Cardiac muscle cell (in vitro differentiated cells and primary cell): ENCODE data around the gene IFNL4. TPM values are rescaled to one million over a fixed set of nuclear protein-coding genes. Genes with fewer than 3 reads are reported as not detected.
"Not testable (repeated sequence)": the region's sequence is repeated elsewhere in the genome, so short reads cannot be mapped to it uniquely, and the experiment has no call there.

Source experiments
- DNase-seq, 2 donors: peaks; one replicate each; pipeline versions ENCODE4 v3.0.0 to v3.0.0-alpha.2; 2010 to 2017; ENCODE audit warnings: low read depth in 1 of 2, low spot score in 1 of 2
- H3K27ac ChIP-seq: fragments of 200-600 bp; sonication (generic); 2 replicates; pipeline ENCODE4 v1.5.1; 2016
- H3K27me3 ChIP-seq: fragments of 200-600 bp; sonication (generic); 2 replicates; pipeline ENCODE4 v1.6.0; 2016; ENCODE audit warnings: control low read depth
- H3K36me3 ChIP-seq: fragments of 200-600 bp; sonication (generic); 2 replicates; pipeline ENCODE4 v1.5.1; 2016; ENCODE audit warnings: control low read depth
- H3K4me1 ChIP-seq: fragments of 200-600 bp; sonication (generic); 2 replicates; pipeline ENCODE4 v1.8.1; 2017; ENCODE audit warnings: low read depth, mild to moderate bottlenecking, mixed run types
- H3K4me3 ChIP-seq: fragments of 200-600 bp; sonication (generic); 2 replicates; pipeline ENCODE4 v1.5.1; 2016; ENCODE audit warnings: mild to moderate bottlenecking
- H3K9me3 ChIP-seq: fragments of 200-600 bp; sonication (generic); 2 replicates; pipeline ENCODE4 v1.5.1; 2017; ENCODE audit warnings: low read depth, mild to moderate bottlenecking, control low read depth
- polyA plus RNA-seq: library from polyadenylated mRNA; unstranded; fragments of >200 nt; fragmentation: Nextera tagmentation; extraction: Ambion mirVana; gene quantifications from 2 replicates; pipeline ENCODE4 v1.2.1, GENCODE V29; 2016
- total RNA-seq: library from RNA; depleted of rRNA; stranded (reverse); fragments of >200 nt; gene quantifications from 2 replicates; pipeline ENCODE4 v1.2.3, GENCODE V29; 2016
- TF ChIP-seq, protein P1 (sequence below): IDR thresholded peaks from 2 replicates; pipeline ENCODE4 v1.5.1; 2012; ENCODE audit warnings: low read depth, mild to moderate bottlenecking, low read length

The IFNL4 gene
- total and polyA plus RNA-seq, 2 experiments from 2014 or later, result not detected

DNA sequence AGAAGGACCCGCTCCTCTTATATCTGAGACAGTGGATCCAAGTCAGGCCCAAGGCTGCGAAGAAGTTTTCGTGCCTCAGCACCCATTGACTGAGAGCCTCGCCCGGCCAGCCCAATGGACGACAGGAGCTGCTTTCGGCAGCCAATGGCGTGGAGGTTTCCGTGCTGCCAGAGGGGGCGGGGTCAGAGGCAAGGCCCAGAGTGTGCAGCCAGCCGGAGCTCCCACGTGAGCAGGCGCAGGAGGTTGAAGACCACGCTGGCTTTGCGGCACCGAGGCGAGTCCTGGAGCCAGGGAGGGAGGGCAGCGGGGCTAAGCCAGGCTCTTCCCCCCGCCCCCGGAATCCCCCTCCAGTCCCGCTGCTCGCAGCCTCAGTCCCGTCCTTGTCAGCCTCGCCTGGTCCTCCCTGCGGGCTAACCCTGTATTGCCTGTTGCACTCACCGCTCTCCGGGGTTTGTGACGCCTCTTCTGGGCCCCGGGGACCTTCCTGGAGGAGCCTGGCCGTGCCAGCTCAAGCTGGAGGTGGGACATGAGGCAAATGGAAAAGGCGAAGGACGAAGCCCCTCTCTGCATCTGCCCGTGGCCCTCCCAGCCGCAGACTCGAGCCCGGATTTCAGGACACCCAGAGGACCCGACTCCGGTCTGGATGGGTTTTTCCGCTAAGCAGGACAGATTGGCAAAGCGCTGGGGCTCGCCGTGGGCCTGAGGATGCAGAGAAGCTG is 1.5 kb downstream of the IFNL4 start:
- Histone ChIP-seq H3K27me3 (peaks cover 46% of the 10 kb centered on the region), H3K36me3 (no peaks in the 10 kb centered on the region), H3K4me1 (no peaks in the 10 kb centered on the region), H3K27ac (no peak overlapping the region), H3K4me3 (no peak overlapping the region), H3K9me3 (no peaks in the 10 kb centered on the region)
- DNase-seq, result peak in 1 of 2 donors; percentile 40
- TF ChIP-seq, protein P1, sequence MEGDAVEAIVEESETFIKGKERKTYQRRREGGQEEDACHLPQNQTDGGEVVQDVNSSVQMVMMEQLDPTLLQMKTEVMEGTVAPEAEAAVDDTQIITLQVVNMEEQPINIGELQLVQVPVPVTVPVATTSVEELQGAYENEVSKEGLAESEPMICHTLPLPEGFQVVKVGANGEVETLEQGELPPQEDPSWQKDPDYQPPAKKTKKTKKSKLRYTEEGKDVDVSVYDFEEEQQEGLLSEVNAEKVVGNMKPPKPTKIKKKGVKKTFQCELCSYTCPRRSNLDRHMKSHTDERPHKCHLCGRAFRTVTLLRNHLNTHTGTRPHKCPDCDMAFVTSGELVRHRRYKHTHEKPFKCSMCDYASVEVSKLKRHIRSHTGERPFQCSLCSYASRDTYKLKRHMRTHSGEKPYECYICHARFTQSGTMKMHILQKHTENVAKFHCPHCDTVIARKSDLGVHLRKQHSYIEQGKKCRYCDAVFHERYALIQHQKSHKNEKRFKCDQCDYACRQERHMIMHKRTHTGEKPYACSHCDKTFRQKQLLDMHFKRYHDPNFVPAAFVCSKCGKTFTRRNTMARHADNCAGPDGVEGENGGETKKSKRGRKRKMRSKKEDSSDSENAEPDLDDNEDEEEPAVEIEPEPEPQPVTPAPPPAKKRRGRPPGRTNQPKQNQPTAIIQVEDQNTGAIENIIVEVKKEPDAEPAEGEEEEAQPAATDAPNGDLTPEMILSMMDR, result no peak

GRCh38 chr19:39245166-39245565 is 3.5 kb downstream of the IFNL4 start:
- peaks cover 38% of the 10 kb centered on the region for H3K27me3 ChIP-seq

DNA sequence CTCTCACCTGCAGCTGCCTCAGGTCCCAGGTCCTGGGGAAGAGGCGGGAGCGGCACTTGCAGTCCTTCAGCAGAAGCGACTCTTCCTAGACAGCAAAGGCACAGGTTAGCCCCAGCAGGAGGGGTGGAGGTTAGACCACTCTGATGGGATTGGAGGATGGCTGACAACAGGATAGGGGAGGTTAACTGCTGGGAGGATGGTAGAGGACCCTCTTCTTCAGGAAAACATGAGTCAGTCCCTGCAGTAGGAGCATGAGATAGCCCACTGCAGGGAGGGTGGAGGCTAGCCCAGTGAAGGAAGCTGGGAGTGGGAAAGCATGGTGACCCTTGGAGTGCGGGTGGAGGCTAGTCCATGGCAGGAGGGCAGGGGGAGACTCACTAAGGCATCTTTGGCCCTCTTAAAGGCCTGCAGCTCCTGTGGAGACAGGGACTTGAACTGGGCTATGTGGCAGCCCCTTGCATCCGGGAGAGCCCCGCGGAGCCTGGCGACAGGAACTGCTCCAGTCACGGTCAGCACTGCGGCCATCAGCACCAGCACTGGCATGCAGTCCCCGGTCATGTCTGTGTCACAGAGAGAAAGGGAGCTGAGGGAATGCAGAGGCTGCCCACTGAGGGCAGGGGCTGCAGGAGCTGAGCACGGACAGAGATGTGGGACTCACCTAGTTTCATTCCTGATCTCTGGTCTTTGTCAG is 4.1 kb downstream of the IFNL4 start, which contains the start of gene IFNL3:
Gene IFNL3 (minus strand): TSS at position 597 of the 691 bp plus-strand sequence. CDS start 39 bp downstream, at position 558.
- not testable (repeated sequence) for H3K4me1 ChIP-seq, H3K36me3 ChIP-seq, H3K27ac ChIP-seq, DNase-seq, H3K4me3 ChIP-seq, H3K9me3 ChIP-seq
- peaks cover 32% of the 10 kb centered on the region for H3K27me3 ChIP-seq

More at GRCh38 chr19:39245166-39245565, 3.5 kb downstream of the IFNL4 start:
- H3K4me3 ChIP-seq, H3K9me3 ChIP-seq, DNase-seq, H3K4me1 ChIP-seq, H3K27ac ChIP-seq, H3K36me3 ChIP-seq: not testable (repeated sequence)

- H3K4me3 ChIP-seq, H3K4me1 ChIP-seq, DNase-seq, H3K36me3 ChIP-seq, H3K27ac ChIP-seq, H3K9me3 ChIP-seq: not testable (repeated sequence)
- peaks cover 24% of the 10 kb centered on the region for H3K27me3 ChIP-seq
Observed at GRCh38 chr19:39243741-39244140, 4.9 kb downstream of the IFNL4 start.

DNA sequence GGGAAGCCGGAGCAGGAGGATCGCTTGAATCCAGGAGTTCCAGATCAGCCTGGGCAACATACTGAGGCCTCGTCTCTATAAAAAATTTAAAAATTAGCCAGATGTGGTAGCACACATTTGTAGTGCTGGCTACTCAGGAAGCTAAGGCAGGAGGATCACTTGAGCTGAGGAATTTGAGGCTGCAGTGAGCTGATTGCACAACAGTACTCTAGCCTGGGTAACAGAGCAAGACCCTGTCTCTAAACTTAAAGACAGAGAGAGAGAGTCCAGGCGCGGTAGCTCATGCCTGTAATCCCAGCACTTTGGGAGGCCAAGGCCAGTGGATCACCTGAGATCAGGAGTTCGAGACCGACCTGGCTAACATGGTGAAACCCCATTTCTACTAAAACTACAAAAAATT is 8.2 kb downstream of the IFNL4 start:
- DNase-seq, result no peak
- TF ChIP-seq, protein P1, result no peak

GRCh38 chr19:39238944-39239343 is 9.7 kb downstream of the IFNL4 start:
- no peak overlapping the region for H3K4me3 ChIP-seq
- TF ChIP-seq, protein P1, result no peak
- H3K9me3 ChIP-seq, result no peaks in the 10 kb centered on the region
- H3K27ac ChIP-seq, result no peak overlapping the region
- H3K36me3 ChIP-seq, result no peaks in the 10 kb centered on the region
- peaks cover 6% of the 10 kb centered on the region for H3K27me3 ChIP-seq
- no peak for DNase-seq
- H3K4me1 ChIP-seq, result no peaks in the 10 kb centered on the region

More for the DNA sequence above, 8.2 kb downstream of the IFNL4 start:
- H3K27me3 ChIP-seq, result peaks cover 6% of the 10 kb centered on the region
- no peaks in the 10 kb centered on the region for H3K36me3 ChIP-seq
- no peak overlapping the region for H3K4me3 ChIP-seq
- H3K4me1 ChIP-seq, result no peaks in the 10 kb centered on the region
- no peaks in the 10 kb centered on the region for H3K9me3 ChIP-seq
- no peak overlapping the region for H3K27ac ChIP-seq

DNA sequence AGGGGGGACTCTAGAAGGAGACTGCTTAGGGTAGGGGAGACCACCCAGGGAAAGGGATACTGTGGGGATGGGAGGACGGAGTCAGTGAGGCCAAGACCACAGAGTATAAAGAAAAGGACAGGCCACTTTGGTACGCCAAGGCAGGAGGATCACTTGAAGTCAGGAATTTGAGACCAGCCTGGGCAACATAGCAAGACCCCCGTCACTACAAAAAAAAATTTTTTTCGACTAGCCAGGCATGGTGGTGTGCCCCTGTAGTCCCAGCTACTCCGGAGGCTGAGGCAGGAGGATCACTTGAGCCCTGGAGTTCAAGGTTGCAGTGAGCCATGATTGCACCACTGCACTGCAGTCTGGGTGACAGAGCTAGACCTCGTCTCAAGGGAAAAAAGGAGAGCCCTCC is 10.4 kb downstream of the IFNL4 start:
- H3K4me3 ChIP-seq, result no peak overlapping the region
- TF ChIP-seq, protein P1, result no peak
- DNase-seq, result no peak

More for the DNA sequence above, 10.4 kb downstream of the IFNL4 start:
- H3K36me3 ChIP-seq, result no peaks in the 10 kb centered on the region
- H3K27ac ChIP-seq, result no peak overlapping the region
- no peaks in the 10 kb centered on the region for H3K4me1 ChIP-seq
- peaks cover 4% of the 10 kb centered on the region for H3K27me3 ChIP-seq
- H3K9me3 ChIP-seq, result no peaks in the 10 kb centered on the region
